ENCODE results near the gene DDX59. TPM values are rescaled to one million over a fixed set of nuclear protein-coding genes. Genes with fewer than 3 reads are reported as not detected.

Gene DDX59
- total and polyA plus RNA-seq, 9 of the 15 experiments (the other 6 are each of a cell fraction or from before 2014, with no cell fraction given) = 8.3 to 30.4 (median 19.8) TPM

DNA sequence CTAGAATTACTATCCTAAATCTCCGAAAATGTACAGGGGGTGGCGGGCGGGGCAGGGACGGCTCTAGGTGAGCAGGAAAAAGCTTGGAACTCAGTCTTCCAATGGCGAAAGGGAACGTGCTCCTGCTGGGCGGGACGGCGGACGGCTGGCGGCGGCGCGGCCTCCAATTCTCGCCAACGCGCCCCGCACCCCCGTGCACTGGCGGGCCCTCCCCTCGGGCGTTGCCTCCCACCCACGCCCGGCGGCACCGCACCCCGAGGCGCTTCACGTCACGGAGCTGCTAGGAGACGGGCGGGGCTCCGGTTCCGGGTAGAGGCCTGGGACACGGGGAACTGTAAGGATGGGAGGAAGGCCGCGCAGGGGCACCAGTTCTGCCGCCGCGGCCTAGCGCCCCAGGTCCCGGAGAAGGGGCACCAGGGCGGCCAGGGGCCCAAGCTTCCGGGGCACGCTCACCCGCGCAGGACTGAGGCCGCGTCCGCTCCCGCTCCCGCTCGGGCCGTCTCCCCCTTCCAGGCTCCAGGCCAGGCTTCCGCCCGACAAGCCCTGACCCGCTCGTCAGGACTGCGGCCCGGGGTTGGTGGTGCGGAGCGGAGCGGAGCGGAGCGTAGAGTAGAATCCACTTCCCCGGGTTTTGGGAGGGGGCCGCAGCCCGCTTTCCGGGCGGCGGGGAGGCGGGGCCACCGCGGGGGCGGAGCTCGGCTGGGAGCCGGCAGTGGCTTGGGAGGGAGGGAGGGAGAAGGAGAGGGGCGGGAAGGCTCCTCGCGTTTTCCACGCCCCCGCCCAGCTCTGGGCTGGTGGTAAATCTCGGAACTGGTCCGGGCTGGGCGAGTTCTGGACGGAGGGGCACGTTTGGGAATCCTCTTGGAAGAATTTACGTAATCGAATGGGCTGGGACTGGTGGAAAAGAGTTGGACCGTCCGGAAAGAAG, at the start of gene DDX59 (continued):
- TF ChIP-seq, protein P1, sequence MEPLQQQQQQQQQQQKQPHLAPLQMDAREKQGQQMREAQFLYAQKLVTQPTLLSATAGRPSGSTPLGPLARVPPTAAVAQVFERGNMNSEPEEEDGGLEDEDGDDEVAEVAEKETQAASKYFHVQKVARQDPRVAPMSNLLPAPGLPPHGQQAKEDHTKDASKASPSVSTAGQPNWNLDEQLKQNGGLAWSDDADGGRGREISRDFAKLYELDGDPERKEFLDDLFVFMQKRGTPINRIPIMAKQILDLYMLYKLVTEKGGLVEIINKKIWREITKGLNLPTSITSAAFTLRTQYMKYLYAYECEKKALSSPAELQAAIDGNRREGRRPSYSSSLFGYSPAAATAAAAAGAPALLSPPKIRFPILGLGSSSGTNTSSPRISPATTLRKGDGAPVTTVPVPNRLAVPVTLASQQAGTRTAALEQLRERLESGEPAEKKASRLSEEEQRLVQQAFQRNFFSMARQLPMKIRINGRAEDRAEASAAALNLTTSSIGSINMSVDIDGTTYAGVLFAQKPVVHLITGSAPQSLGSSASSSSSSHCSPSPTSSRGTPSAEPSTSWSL (CRISPR knock-in tag; IDR thresholded peaks at IDR 0.05; ENCODE audit: borderline replicate concordance) = no peak
- TF ChIP-seq, protein P2, sequence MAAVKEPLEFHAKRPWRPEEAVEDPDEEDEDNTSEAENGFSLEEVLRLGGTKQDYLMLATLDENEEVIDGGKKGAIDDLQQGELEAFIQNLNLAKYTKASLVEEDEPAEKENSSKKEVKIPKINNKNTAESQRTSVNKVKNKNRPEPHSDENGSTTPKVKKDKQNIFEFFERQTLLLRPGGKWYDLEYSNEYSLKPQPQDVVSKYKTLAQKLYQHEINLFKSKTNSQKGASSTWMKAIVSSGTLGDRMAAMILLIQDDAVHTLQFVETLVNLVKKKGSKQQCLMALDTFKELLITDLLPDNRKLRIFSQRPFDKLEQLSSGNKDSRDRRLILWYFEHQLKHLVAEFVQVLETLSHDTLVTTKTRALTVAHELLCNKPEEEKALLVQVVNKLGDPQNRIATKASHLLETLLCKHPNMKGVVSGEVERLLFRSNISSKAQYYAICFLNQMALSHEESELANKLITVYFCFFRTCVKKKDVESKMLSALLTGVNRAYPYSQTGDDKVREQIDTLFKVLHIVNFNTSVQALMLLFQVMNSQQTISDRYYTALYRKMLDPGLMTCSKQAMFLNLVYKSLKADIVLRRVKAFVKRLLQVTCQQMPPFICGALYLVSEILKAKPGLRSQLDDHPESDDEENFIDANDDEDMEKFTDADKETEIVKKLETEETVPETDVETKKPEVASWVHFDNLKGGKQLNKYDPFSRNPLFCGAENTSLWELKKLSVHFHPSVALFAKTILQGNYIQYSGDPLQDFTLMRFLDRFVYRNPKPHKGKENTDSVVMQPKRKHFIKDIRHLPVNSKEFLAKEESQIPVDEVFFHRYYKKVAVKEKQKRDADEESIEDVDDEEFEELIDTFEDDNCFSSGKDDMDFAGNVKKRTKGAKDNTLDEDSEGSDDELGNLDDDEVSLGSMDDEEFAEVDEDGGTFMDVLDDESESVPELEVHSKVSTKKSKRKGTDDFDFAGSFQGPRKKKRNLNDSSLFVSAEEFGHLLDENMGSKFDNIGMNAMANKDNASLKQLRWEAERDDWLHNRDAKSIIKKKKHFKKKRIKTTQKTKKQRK (IDR thresholded peaks at IDR 0.05; ENCODE audit: borderline replicate concordance, low read depth, low read length) = no peak
- no peak for TF ChIP-seq SNIP1 (IDR thresholded peaks at IDR 0.05; ENCODE audit: low read depth)
- TF ChIP-seq ILK (tag; IDR thresholded peaks at IDR 0.05; ENCODE audit: borderline replicate concordance, low read depth) = no peak
- TF ChIP-seq PRPF4 (IDR thresholded peaks at IDR 0.05; ENCODE audit: insufficient read depth, low read depth, low read length, poor library complexity, severe bottlenecking) = no peak
- TF ChIP-seq ZNF589 (CRISPR knock-in tag; IDR thresholded peaks at IDR 0.05; ENCODE audit: low read depth) = peak; percentile 86
- no peak for TF ChIP-seq IRF2 (CRISPR knock-in tag; IDR thresholded peaks at IDR 0.05)
- TF ChIP-seq CEBPG (CRISPR knock-in tag; IDR thresholded peaks at IDR 0.05) = no peak
- TF ChIP-seq CEBPG (tag; conservative IDR thresholded peaks at IDR 0.05 in 1 of 2, IDR thresholded peaks at IDR 0.05 in 1 of 2) = peak in 1 of 2 experiments; percentile 80; a peak in 2 of 4 replicates
- TF ChIP-seq, protein P3, sequence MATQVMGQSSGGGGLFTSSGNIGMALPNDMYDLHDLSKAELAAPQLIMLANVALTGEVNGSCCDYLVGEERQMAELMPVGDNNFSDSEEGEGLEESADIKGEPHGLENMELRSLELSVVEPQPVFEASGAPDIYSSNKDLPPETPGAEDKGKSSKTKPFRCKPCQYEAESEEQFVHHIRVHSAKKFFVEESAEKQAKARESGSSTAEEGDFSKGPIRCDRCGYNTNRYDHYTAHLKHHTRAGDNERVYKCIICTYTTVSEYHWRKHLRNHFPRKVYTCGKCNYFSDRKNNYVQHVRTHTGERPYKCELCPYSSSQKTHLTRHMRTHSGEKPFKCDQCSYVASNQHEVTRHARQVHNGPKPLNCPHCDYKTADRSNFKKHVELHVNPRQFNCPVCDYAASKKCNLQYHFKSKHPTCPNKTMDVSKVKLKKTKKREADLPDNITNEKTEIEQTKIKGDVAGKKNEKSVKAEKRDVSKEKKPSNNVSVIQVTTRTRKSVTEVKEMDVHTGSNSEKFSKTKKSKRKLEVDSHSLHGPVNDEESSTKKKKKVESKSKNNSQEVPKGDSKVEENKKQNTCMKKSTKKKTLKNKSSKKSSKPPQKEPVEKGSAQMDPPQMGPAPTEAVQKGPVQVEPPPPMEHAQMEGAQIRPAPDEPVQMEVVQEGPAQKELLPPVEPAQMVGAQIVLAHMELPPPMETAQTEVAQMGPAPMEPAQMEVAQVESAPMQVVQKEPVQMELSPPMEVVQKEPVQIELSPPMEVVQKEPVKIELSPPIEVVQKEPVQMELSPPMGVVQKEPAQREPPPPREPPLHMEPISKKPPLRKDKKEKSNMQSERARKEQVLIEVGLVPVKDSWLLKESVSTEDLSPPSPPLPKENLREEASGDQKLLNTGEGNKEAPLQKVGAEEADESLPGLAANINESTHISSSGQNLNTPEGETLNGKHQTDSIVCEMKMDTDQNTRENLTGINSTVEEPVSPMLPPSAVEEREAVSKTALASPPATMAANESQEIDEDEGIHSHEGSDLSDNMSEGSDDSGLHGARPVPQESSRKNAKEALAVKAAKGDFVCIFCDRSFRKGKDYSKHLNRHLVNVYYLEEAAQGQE (IDR thresholded peaks at IDR 0.05; ENCODE audit: borderline replicate concordance) = no peak; the same call in 1 of the 2 replicates
- TF ChIP-seq, protein P3 (CRISPR knock-in tag; IDR thresholded peaks at IDR 0.05; ENCODE audit: low read depth) = peak; percentile 89; the same call in 1 of the 2 replicates
- TF ChIP-seq SMARCA4 (IDR thresholded peaks at IDR 0.05) = 0 out of 2 replicates have a peak, but pooled peaks have one; percentile 12
- TF ChIP-seq POLR2H (tag; IDR thresholded peaks at IDR 0.05; ENCODE audit: low read depth) = peak; percentile 92

Measured in K562 (cell line).